ENCODE data around the gene PLTP.

Gene PLTP

DNA sequence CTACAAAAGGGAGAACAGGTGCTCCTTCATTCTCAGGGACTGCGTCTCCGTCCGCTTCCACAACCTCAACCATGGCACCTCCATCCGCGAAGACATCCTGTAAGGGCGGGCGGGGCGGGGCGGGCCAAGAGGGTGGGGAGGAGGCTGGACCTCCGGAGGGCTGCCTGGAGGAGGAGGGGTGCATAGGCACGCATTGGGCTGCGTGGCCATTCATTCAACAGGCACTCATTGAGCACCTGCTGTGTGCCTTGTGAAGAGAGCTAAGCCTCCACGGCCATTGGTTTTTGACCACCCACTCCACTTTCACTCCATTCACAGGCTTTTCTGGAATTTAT is 54.1 kb downstream of the PLTP start:
- peak overlapping the region; percentile 89 for H3K4me3 ChIP-seq (ENCODE audit: low read length)
- peak; percentile 32 for DNase-seq (ENCODE audit: low read depth, low spot score)

DNA sequence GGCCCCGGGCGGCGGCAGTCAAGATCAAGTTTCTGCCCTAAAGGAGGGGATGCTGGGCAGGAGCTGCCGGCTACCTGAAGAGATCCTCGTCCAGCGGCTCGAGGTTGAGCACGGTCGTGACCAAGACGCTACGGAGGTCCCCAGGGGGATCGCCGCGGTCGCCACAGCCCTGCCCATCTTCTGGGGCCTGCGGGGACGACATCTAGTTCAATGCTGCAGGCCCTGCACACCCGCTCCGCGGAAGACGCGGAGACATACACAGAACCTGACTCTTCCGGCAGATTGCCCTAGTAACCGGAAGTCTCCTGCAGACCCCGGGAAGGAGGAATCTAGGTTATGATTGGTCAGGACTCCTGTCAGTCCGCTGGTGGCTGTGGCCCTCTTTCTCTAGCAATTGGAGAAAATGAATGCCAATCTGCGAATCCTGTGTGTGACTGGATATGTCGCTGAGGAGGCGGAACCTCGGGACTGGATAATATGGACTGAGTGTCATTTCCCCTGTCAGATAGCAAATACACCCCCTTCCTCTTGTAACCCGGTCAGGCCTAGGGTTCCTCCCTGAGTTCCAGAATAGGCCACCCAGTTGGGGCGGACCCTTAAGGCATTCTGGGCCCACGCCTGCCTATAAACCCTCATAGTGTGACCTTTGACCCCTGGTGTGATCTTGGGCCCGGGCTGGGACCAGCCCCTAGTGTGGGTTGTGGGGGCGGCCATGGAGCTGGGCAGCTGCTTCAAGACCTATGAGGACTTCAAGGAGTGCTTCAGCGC is 54.7 kb downstream of the PLTP start, which contains the start of the genes ACOT8 and ZSWIM3:
Gene ACOT8 (minus strand): TSS at position 279 of the 768 bp plus-strand sequence. CDS start 77 bp downstream, at position 202.
Gene ZSWIM3 (plus strand): TSS at position 501 of the 768 bp plus-strand sequence. CDS start 212 bp downstream, at position 713.
- H3K4me3 ChIP-seq (ENCODE audit: low read length): peak within 1 kb of the TSS; percentile 89
- peak; percentile 100 for DNase-seq (ENCODE audit: low read depth, low spot score)

DNA sequence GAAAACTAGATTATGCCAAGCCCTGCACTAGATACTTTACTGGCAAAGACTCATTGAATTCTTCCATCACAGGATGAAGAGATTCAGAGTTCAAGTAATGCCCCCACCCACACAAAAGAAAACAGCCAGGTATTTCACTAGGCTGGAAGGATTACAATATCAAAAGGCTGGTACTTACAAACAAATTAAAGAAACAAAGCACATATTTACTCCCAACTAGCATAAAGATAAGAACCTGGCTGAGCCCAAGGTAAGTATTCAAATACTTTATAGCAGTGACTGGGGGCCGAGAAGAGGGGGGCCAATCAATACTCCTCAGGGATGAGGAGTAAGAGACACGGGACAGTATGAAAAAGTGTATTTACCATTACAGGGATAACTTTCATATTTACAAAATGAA is 58.5 kb downstream of the PLTP start:
- no peak overlapping the region for H3K4me3 ChIP-seq (ENCODE audit: low read length)
- no peak for DNase-seq (ENCODE audit: low read depth, low spot score)

DNA sequence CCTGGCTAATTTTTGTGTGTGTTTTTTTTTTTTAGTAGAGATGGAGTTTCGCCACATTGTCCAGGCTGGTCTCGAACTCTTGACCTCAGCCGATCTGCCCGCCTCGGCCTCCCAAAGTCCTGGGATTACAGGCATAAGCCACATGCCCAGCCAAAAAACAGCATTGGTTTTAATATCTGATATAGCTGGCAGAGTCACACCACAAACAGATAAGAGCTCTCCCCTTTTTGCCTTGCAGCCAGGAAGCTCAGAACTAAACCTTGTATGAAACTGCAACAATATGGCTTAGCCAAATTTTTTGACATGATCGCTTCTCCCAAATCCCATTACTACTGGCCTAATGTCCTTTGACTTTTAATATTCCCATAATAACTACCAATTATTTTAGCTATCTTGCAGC is 59.6 kb downstream of the PLTP start:
- H3K4me3 ChIP-seq (ENCODE audit: low read length): no peak overlapping the region
- DNase-seq (ENCODE audit: low read depth, low spot score): no peak

DNA sequence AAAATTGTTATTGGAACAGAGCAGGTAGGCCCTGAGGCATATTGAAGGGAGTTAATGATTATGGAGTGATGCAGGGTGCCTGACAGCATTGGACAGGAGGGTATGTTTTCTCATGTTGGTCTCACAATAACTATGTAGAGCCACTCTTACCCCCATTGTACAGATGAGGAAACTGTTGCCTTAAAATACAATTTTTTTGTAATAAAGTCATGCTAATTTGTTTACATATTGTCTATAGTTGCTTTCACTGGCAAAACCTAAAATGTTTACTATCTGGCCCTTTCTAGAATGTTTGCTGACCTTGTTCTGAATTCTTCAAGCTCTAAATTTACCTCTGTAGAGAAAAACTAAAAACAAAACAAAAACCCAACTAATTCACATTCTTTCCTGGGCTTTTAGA is 60.5 kb downstream of the PLTP start:
- H3K4me3 ChIP-seq (ENCODE audit: low read length): no peak overlapping the region
- no peak for DNase-seq (ENCODE audit: low read depth, low spot score)

DNA sequence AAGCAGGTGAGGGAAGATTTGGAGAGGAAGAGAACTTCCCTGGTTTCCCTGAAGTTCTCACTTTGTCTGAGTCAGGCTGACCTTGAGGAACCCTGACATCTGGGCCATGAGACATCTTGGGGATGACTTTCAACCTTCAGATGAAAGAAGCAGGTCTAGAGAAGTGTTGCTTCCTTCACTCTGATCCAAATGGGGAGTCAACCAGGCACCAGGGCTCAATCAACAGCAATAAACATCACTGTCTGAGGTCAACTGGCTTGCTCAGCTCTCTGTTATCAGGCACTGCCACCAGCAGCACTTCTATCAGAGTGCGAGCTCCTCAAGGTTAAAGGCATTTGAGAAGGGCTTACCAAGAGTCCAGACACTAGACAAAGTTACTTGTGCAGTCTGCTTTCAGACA is 61.0 kb downstream of the PLTP start:
- no peak for DNase-seq (ENCODE audit: low read depth, low spot score)
- H3K4me3 ChIP-seq (ENCODE audit: low read length): no peak overlapping the region

DNA sequence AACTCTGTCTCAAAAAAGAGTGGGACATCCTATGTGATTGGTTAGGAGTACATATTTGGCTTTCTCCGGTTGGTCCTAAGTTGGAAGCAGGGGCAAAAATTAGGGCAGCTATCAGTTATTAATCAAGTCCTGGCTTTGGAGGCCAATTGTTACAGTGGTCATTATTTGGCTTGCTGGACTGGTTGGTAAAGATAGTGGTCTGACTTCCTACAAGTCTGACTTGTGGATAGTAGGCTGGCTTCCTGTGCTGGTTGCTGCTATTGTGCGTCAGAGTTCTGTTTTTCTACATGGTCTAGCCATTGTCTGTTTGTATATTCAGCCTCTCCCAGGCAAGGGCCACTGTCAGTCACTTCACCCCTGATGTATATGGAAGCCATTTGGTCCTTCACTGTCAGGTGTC is 61.7 kb downstream of the PLTP start:
- H3K4me3 ChIP-seq (ENCODE audit: low read length): no peak overlapping the region
- no peak for DNase-seq (ENCODE audit: low read depth, low spot score)

DNA sequence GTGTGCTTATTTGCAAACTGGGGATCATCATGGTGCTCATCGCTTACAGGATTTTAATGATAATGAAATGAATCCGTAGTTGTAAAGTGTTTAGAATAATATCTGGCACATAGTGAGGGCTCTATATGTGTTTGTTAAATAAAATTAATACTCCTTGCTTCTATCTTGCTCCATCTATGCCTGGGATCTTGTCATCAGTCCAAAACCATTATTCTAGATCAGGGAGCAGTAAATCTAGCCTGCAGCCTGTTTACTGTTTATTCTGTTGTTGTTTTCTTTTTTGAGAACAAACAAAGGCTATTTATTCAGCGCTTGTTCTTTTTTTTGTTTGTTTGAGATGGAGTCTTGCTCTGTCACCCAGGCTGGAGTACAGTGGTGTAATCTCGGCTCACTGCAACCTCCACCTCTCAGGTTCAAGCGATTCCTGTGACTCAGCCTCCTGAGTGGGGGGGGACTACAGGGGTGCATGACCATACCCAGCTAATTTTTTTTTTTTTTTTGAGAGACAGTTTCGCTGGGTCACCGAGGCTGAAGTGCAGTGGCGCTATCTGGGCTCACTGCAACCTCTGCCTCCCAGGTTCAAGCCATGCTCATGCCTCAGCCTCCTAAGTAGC is 62.9 kb downstream of the PLTP start:
- DNase-seq (ENCODE audit: low read depth, low spot score): no peak
- H3K4me3 ChIP-seq (ENCODE audit: low read length): no peak overlapping the region
